Panc1 (cell line): ENCODE results near the gene PDXK. TPM values are rescaled to one million over a fixed set of nuclear protein-coding genes. Genes with fewer than 3 reads are reported as not detected.

Source experiments
- ATAC-seq: fragments of 200-7000 bp; cut with Tn5 transposase; 2 replicates; pipeline ENCODE4 v1.9.1; 2020; ENCODE audit warnings: mild to moderate bottlenecking, moderate library complexity
- BruUV-seq: library from RNA; stranded (reverse); fragments of 400-500 nt; replicated peaks from 2 replicates; lab custom pipeline; 2021; lab: Mats Ljungman, UMichigan
- CTCF ChIA-PET: fragments of 300-600 bp; sonication (Branson Sonifier 250); formaldehyde crosslinking; loops from one replicate; lab custom pipeline; 2022; ENCODE audit warnings: antibody characterized with exemption; lab: Charles Lee
- POLR2A ChIA-PET: fragments of 300-600 bp; sonication (Branson Sonifier 250); formaldehyde crosslinking; loops from one replicate; lab custom pipeline; 2022; ENCODE audit warnings: antibody characterized with exemption; lab: Charles Lee
- DNase-seq: peaks from one replicate; pipeline ENCODE4 v3.0.0-alpha.2; 2010; ENCODE audit warnings: low read depth, low spot score
- H3K27ac ChIP-seq: 2 replicates; pipeline ENCODE4 v1.5.1; 2011; ENCODE audit warnings: mild to moderate bottlenecking, low read length, inconsistent platforms
- H3K27me3 ChIP-seq: fragments of 200-500 bp; sonication (Bioruptor generic); 2 replicates; pipeline ENCODE4 v1.6.0; 2014; ENCODE audit warnings: low read length, inconsistent platforms; ENCODE audit not compliant: control insufficient read depth, insufficient read depth
- H3K36me3 ChIP-seq: fragments of 200-500 bp; sonication (Bioruptor generic); 2 replicates; pipeline ENCODE4 v1.5.1; 2014; ENCODE audit warnings: inconsistent platforms, mild to moderate bottlenecking, low read length, moderate library complexity; ENCODE audit not compliant: control insufficient read depth, insufficient read depth
- H3K4me1 ChIP-seq: 2 replicates; pipeline ENCODE4 v1.5.1; 2011; ENCODE audit warnings: inconsistent platforms, mild to moderate bottlenecking, low read length, moderate library complexity; ENCODE audit not compliant: control insufficient read depth, insufficient read depth
- H3K4me3 ChIP-seq, 2 experiments: 2 replicates each; pipeline ENCODE4 v1.5.1; 2011 to 2012; ENCODE audit warnings: low read depth in 2 of 2, low read length in 2 of 2, mild to moderate bottlenecking in 2 of 2, inconsistent platforms in 1 of 2, moderate library complexity in 1 of 2
- H3K9me3 ChIP-seq: fragments of 200-500 bp; sonication (Bioruptor generic); 2 replicates; pipeline ENCODE4 v1.5.1; 2014; ENCODE audit warnings: low read depth, mild to moderate bottlenecking, inconsistent platforms, low read length, moderate library complexity; ENCODE audit not compliant: control insufficient read depth, insufficient read depth
- CTCF ChIP-seq: fragments of 450-650 bp; IDR thresholded peaks from 2 replicates; pipeline ENCODE4 v1.5.1; 2017; ENCODE audit warnings: mild to moderate bottlenecking
- POLR2AphosphoS5 ChIP-seq: IDR thresholded peaks from 2 replicates; pipeline ENCODE4 v1.6.1; 2012; ENCODE audit warnings: mild to moderate bottlenecking, low read depth, low read length, moderate library complexity
- SIN3A ChIP-seq: IDR thresholded peaks from 2 replicates; pipeline ENCODE4 v1.6.1; 2012; ENCODE audit warnings: low read depth, mild to moderate bottlenecking, low read length, moderate library complexity, borderline replicate concordance; ENCODE audit not compliant: insufficient read depth
- TCF7L2 ChIP-seq: IDR thresholded peaks from 2 replicates; pipeline ENCODE4 v1.6.1; 2011; ENCODE audit warnings: mild to moderate bottlenecking, low read depth, low read length, inconsistent platforms
- in situ Hi-C: cut with HindIII; loops from 2 replicates; pipeline ENCODE4 v1.10.0; 2016; ENCODE audit warnings: low sequenced_read_pairs, low pct_unique_long_range_greater_than_20kb
- intact Hi-C: fragments of 100-400 bp; cut with micrococcal nuclease; formaldehyde crosslinking; loops from one replicate; pipeline ENCODE4 v1.10.0; 2022; ENCODE audit not compliant: unreplicated experiment
- total RNA-seq: library from RNA; stranded (reverse); gene quantifications from one replicate; pipeline ENCODE4 v1.2.1, GENCODE V29; 2021; ENCODE audit not compliant: unreplicated experiment
- TF ChIP-seq, protein P1 (sequence below), 2 experiments: IDR thresholded peaks; 2 replicates each; pipeline ENCODE4 v1.6.1; 2011 to 2012; ENCODE audit warnings: low read depth in 2 of 2, control low read depth in 1 of 2, low read length in 1 of 2, mild to moderate bottlenecking in 1 of 2, moderate library complexity in 1 of 2; ENCODE audit not compliant: insufficient read depth in 1 of 2

Gene PDXK
- total RNA-seq, 1 experiment from 2014 or later = 184 TPM

DNA sequence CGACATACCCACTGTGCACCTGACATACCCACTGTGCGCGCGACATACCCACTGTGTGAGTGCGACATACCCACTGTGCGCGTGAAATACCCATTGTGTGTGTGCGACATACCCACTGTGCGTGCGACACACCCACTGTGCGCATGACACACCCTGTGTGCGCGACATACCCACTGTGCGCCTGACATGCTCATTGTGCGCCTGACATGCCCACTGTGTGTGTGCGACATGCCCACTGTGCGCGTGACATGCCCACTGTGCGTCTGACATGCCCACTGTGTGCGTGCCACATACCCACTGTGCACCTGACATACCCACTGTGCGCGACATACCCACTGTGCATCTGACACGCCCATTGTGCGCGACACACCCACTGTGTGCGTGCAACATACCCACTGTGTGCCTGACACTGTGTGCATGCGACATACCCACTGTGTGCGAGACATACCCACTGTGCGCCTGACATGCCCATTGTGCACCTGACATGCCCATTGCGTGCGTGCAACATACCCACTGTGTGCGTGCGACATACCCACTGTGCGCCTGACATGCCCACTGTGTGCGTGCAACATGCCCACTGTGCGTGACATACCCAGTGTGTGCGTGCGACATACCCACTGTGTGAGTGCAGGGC lies 68.0 kb downstream of the PDXK start:
- ChIA-PET CTCF (no interaction called here), POLR2A (no interaction called here)
- Histone ChIP-seq H3K27me3 (no peaks in the 10 kb centered on the region), H3K36me3 (peaks cover 3% of the 10 kb centered on the region; the same call in 1 of the 2 replicates), H3K27ac (no peak overlapping the region), H3K9me3 (no peaks in the 10 kb centered on the region), H3K4me1 (0 out of 2 replicates have a peak, but pooled peaks cover 6% of the 10 kb centered on the region), H3K4me3 (no peak overlapping the region)
- in situ Hi-C loops = no loop called here
- BruUV-seq = no TSS peak
- DNase-seq (no peak), ATAC-seq (no peak)
- no peak for TF ChIP-seq SIN3A
- TF ChIP-seq TCF7L2 = no peak
- no peak for TF ChIP-seq CTCF
- no peak for TF ChIP-seq POLR2AphosphoS5
- TF ChIP-seq, protein P1, sequence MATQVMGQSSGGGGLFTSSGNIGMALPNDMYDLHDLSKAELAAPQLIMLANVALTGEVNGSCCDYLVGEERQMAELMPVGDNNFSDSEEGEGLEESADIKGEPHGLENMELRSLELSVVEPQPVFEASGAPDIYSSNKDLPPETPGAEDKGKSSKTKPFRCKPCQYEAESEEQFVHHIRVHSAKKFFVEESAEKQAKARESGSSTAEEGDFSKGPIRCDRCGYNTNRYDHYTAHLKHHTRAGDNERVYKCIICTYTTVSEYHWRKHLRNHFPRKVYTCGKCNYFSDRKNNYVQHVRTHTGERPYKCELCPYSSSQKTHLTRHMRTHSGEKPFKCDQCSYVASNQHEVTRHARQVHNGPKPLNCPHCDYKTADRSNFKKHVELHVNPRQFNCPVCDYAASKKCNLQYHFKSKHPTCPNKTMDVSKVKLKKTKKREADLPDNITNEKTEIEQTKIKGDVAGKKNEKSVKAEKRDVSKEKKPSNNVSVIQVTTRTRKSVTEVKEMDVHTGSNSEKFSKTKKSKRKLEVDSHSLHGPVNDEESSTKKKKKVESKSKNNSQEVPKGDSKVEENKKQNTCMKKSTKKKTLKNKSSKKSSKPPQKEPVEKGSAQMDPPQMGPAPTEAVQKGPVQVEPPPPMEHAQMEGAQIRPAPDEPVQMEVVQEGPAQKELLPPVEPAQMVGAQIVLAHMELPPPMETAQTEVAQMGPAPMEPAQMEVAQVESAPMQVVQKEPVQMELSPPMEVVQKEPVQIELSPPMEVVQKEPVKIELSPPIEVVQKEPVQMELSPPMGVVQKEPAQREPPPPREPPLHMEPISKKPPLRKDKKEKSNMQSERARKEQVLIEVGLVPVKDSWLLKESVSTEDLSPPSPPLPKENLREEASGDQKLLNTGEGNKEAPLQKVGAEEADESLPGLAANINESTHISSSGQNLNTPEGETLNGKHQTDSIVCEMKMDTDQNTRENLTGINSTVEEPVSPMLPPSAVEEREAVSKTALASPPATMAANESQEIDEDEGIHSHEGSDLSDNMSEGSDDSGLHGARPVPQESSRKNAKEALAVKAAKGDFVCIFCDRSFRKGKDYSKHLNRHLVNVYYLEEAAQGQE (IDR thresholded peaks at IDR 0.05; ENCODE audit: insufficient read depth in 1 of 2, low read depth in 2 of 2, low read length in 1 of 2) = no peak
- intact Hi-C loops = no loop called here

- ChIA-PET POLR2A (interaction anchor here (0.7 kb wide), 1 partner anchor 60 kb away, joined by 3 read pairs; no protein-coding TSS in a partner anchor), CTCF (no interaction called here)
- Histone ChIP-seq H3K27ac (peak within 1 kb of the TSS; percentile 84), H3K36me3 (peaks cover 3% of the 10 kb centered on the region; the same call in 1 of the 2 replicates), H3K4me3 (peak within 1 kb of the TSS; percentile 76 to 93), H3K4me1 (0 out of 2 replicates have a peak, but pooled peaks cover 6% of the 10 kb centered on the region), H3K27me3 (no peaks in the 10 kb centered on the region), H3K9me3 (no peaks in the 10 kb centered on the region)
- peak; percentile 95 for ATAC-seq
- TF ChIP-seq SIN3A (0 out of 2 replicates have a peak, but pooled peaks have one; percentile 16), CTCF (peak; percentile 99), POLR2AphosphoS5 (peak; percentile 83), TCF7L2 (no peak)
- TF ChIP-seq, protein P1 (IDR thresholded peaks at IDR 0.05; ENCODE audit: insufficient read depth in 1 of 2, low read depth in 2 of 2, low read length in 1 of 2) = no peak
- no TSS peak for BruUV-seq
- intact Hi-C loops (no loop called here), in situ Hi-C loops (no loop called here)
- peak; percentile 22 for DNase-seq
These were observed 70.5 kb downstream of the PDXK start, which contains the start of gene RRP1 for GRCh38 chr21:43789276-43790009. Gene RRP1, plus strand, starts transcription at chr21:43789577. Its CDS starts 53 bp downstream, at chr21:43789630.
